ENCODE results near the gene PPM1N. TPM values are rescaled to one million over a fixed set of nuclear protein-coding genes. Genes with fewer than 3 reads are reported as not detected.

The PPM1N gene
- total RNA-seq, 1 donor from 2014 or later = 0.19 TPM

DNA sequence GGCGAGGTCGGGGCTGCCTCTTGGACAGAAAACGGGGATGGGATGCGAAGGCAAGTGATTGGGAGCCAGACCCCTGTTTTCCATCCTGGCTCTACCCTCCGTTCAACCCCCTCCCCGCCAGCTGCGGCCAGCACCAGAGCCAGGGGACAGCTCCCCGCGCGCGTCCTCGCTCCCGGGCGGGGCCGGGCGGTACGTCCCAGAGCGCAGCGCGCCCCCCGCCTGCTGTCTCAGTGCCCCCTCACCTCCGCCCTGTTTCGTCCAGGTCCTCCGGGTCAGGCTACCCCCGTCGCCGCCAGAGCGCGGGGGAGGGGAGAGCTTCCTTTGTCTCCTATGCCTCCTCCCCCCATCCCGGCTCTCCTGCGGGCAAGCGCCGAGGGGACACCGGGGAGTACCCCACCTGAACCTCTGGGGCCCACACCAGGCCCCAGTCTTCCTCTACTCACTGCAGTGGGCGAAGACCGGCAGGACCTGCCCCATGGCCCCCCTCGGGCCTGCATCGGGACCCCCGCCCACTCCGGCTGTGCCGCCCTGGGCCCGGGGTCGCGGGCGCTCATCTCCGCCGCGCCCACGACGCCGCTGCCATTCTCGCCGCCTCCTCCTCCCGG is 1.8 kb upstream of the PPM1N start:
- intact Hi-C loops (cut with micrococcal nuclease) = no loop called here
- Histone ChIP-seq H3K36me3 (no peaks in the 10 kb centered on the region), H3K4me3 (peak overlapping the region; percentile 87), H3K4me1 (peaks cover 53% of the 10 kb centered on the region), H3K27ac (replicated peaks) (peak overlapping the region; percentile 38), H3K9me3 (replicated peaks) (no peaks in the 10 kb centered on the region), H3K27me3 (ENCODE audit: low read depth) (peaks cover 42% of the 10 kb centered on the region)
- no peak for DNase-seq
- TF ChIP-seq, protein P1, sequence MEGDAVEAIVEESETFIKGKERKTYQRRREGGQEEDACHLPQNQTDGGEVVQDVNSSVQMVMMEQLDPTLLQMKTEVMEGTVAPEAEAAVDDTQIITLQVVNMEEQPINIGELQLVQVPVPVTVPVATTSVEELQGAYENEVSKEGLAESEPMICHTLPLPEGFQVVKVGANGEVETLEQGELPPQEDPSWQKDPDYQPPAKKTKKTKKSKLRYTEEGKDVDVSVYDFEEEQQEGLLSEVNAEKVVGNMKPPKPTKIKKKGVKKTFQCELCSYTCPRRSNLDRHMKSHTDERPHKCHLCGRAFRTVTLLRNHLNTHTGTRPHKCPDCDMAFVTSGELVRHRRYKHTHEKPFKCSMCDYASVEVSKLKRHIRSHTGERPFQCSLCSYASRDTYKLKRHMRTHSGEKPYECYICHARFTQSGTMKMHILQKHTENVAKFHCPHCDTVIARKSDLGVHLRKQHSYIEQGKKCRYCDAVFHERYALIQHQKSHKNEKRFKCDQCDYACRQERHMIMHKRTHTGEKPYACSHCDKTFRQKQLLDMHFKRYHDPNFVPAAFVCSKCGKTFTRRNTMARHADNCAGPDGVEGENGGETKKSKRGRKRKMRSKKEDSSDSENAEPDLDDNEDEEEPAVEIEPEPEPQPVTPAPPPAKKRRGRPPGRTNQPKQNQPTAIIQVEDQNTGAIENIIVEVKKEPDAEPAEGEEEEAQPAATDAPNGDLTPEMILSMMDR (IDR thresholded peaks at IDR 0.05; ENCODE audit: borderline replicate concordance) = no peak

DNA sequence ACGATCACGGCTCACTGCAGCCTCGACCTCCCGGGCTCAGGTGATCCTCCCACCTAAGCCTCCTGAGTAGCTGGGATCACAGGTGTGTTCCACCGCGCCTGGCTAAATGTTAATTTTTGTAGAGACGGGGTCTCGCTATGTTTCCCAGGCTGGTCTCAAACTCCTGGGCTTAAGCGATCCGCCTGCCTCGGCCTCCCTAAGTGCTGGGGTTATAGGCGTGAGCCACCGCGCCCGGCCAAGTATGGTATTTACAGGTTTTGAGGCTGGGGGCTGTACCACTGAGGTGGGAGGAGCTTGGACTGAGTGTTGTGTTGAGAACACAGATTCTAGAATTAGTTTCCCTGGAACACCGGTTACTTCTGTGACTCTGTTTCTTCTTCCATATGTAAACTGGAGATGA is 452 bp upstream of the PPM1N start:
- TF ChIP-seq, protein P1 (IDR thresholded peaks at IDR 0.05; ENCODE audit: borderline replicate concordance) = no peak
- Histone ChIP-seq H3K36me3 (no peaks in the 10 kb centered on the region), H3K4me1 (peaks cover 44% of the 10 kb centered on the region), H3K27me3 (ENCODE audit: low read depth) (peaks cover 46% of the 10 kb centered on the region), H3K4me3 (no peak overlapping the region), H3K9me3 (replicated peaks) (no peaks in the 10 kb centered on the region), H3K27ac (replicated peaks) (no peak overlapping the region)
- intact Hi-C loops (cut with micrococcal nuclease) = no loop called here
- DNase-seq = no peak

GRCh38 chr19:45499196-45500180 is 1.2 kb downstream of the PPM1N start:
- Histone ChIP-seq H3K4me1 (peaks cover 33% of the 10 kb centered on the region), H3K4me3 (peak overlapping the region; percentile 38), H3K27ac (replicated peaks) (no peak overlapping the region), H3K27me3 (ENCODE audit: low read depth) (peaks cover 46% of the 10 kb centered on the region), H3K9me3 (replicated peaks) (no peaks in the 10 kb centered on the region), H3K36me3 (no peaks in the 10 kb centered on the region)
- intact Hi-C loops (cut with micrococcal nuclease) = no loop called here
- DNase-seq = no peak
- TF ChIP-seq, protein P1 (IDR thresholded peaks at IDR 0.05; ENCODE audit: borderline replicate concordance) = no peak

DNA sequence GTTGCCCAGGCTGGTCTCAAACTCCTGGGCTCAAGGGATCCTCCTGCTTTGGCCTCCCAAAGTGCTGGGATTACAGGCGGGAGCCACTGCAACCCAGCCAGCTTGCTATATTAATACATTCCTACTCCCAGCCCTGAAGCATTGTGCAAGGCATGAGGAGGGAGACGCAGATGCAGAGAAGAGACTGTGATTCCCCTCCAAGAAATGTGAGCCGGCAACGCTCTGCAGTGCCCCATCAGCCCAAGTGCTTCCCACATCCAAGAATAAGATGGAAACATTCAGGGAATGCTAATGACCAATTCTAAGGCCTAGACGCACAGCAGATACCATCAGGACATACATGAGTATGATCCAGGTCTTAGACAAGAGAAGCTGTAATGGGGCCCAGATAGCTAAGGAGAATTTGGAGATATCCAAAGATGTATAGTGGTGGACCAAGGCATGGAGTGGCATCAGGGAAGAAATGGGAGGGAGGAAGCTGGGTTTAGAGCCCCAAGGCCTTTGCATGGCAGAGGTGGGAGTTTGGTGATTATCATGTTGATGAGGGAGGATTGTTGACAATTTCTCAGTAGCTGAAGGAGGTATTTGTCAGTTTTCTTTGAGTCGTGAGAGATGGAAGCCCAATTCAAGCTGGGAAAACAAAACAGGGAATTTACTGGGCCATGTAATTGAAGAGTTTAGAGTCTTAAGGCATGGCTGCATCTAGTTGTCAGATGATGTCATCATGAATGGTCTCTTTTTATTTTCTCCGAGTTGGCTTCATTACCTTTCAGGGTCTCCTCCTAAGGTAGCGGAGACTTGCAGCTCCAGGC is 2.9 kb downstream of the PPM1N start:
- H3K36me3 ChIP-seq = no peaks in the 10 kb centered on the region
- intact Hi-C loops (cut with micrococcal nuclease) = no loop called here
- no peak overlapping the region for H3K27ac ChIP-seq (replicated peaks)
- peaks cover 46% of the 10 kb centered on the region for H3K27me3 ChIP-seq (ENCODE audit: low read depth)
- peaks cover 32% of the 10 kb centered on the region for H3K4me1 ChIP-seq
- no peak for DNase-seq
- H3K4me3 ChIP-seq = no peak overlapping the region
- TF ChIP-seq, protein P1 (IDR thresholded peaks at IDR 0.05; ENCODE audit: borderline replicate concordance) = no peak
- no peaks in the 10 kb centered on the region for H3K9me3 ChIP-seq (replicated peaks)

GRCh38 chr19:45501730-45502014 is 3.4 kb downstream of the PPM1N start:
- no peak for DNase-seq
- H3K27ac ChIP-seq (replicated peaks) = no peak overlapping the region

More at GRCh38 chr19:45501730-45502014, 3.4 kb downstream of the PPM1N start:
- H3K27me3 ChIP-seq (ENCODE audit: low read depth) = peaks cover 46% of the 10 kb centered on the region
- no peaks in the 10 kb centered on the region for H3K36me3 ChIP-seq
- intact Hi-C loops (cut with micrococcal nuclease) = no loop called here
- H3K4me1 ChIP-seq = peaks cover 32% of the 10 kb centered on the region
- no peaks in the 10 kb centered on the region for H3K9me3 ChIP-seq (replicated peaks)
- TF ChIP-seq, protein P1 (IDR thresholded peaks at IDR 0.05; ENCODE audit: borderline replicate concordance) = no peak
- no peak overlapping the region for H3K4me3 ChIP-seq

Data from left ventricle myocardium inferior (tissue), 1 donor.